Fibroblast of lung (primary cell): ENCODE data around the gene CABLES2. TPM values are rescaled to one million over a fixed set of nuclear protein-coding genes. Genes with fewer than 3 reads are reported as not detected.

Experiments used
- DNase-seq, 2 donors: peaks; one replicate each; pipeline versions ENCODE4 v3.0.0 to v3.0.0-alpha.2; 2010; ENCODE audit warnings: low read depth in 2 of 2
- H2AFZ ChIP-seq: 2 replicates; pipeline ENCODE4 v1.5.1; 2012; ENCODE audit warnings: low read length, control low read depth, inconsistent platforms
- H3K27ac ChIP-seq: 2 replicates; pipeline ENCODE4 v1.5.1; 2011; ENCODE audit warnings: low read length, control low read depth; ENCODE audit not compliant: insufficient read depth
- H3K27me3 ChIP-seq: 2 replicates; pipeline ENCODE4 v1.5.1; 2011; ENCODE audit warnings: mild to moderate bottlenecking, low read length; ENCODE audit not compliant: control insufficient read depth, insufficient read depth
- H3K36me3 ChIP-seq: 2 replicates; pipeline ENCODE4 v1.5.1; 2011; ENCODE audit warnings: low read length; ENCODE audit not compliant: control insufficient read depth, insufficient read depth
- H3K4me1 ChIP-seq: 2 replicates; pipeline ENCODE4 v1.5.1; 2011; ENCODE audit warnings: low read length; ENCODE audit not compliant: control insufficient read depth, insufficient read depth; ENCODE audit errors: extremely low read depth
- H3K4me2 ChIP-seq: 2 replicates; pipeline ENCODE4 v1.5.1; 2011; ENCODE audit warnings: low read length, control low read depth; ENCODE audit not compliant: insufficient read depth; ENCODE audit errors: extremely low read depth
- H3K4me3 ChIP-seq, 4 experiments: fragments of 200-600 bp in 1 of 4; sonication (generic) in 1 of 4; replicated peaks in 1 of 4; 2 replicates each; pipeline ENCODE4 v1.5.1; 2011 to 2016; ENCODE audit warnings: low read length in 4 of 4, low read depth in 3 of 4, mild to moderate bottlenecking in 3 of 4, control low read depth in 2 of 4, inconsistent platforms in 1 of 4, mixed read lengths in 1 of 4; ENCODE audit not compliant: insufficient read depth in 1 of 4; ENCODE audit errors: control extremely low read depth in 1 of 4
- H3K79me2 ChIP-seq: 2 replicates; pipeline ENCODE4 v1.5.1; 2012; ENCODE audit warnings: mild to moderate bottlenecking, low read length, inconsistent platforms; ENCODE audit not compliant: control insufficient read depth, insufficient read depth
- H3K9ac ChIP-seq: 2 replicates; pipeline ENCODE4 v1.5.1; 2011; ENCODE audit warnings: mild to moderate bottlenecking, low read length, control low read depth; ENCODE audit not compliant: insufficient read depth
- H3K9me3 ChIP-seq: 2 replicates; pipeline ENCODE4 v1.5.1; 2012; ENCODE audit warnings: low read depth, low read length; ENCODE audit not compliant: control insufficient read depth, insufficient read depth
- H4K20me1 ChIP-seq: 2 replicates; pipeline ENCODE4 v1.5.1; 2011; ENCODE audit warnings: low read length; ENCODE audit not compliant: control insufficient read depth, insufficient read depth; ENCODE audit errors: extremely low read depth
- EZH2 ChIP-seq: IDR thresholded peaks from 2 replicates; pipeline ENCODE4 v1.5.1; 2012; ENCODE audit warnings: low read length, control low read depth, mild to moderate bottlenecking; ENCODE audit errors: missing control alignments
- polyA plus RNA-seq, 2 donors: library from polyadenylated mRNA; depleted of rRNA in 1 of 2; stranded (reverse) in 1 of 2; unstranded in 1 of 2; fragments of >200 nt; gene quantifications; 2 replicates each; pipeline ENCODE4 v1.2.1, GENCODE V29; 2011 to 2012; ENCODE audit warnings: missing spikeins in 1 of 2
- total RNA-seq: library from RNA; depleted of rRNA; stranded (reverse); fragments of >200 nt; gene quantifications from 2 replicates; pipeline ENCODE4 v1.2.1, GENCODE V29; 2014
- TF ChIP-seq, protein P1 (sequence below), 2 donors: IDR thresholded peaks in 1 of 2; conservative IDR thresholded peaks in 1 of 2; 1 replicate in 1 of 2; 2 replicates in 1 of 2; pipeline ENCODE4 v1.5.1; 2011 to 2012; ENCODE audit warnings: low read length in 2 of 2, control low read depth in 1 of 2, inconsistent platforms in 1 of 2, low read depth in 1 of 2, mild to moderate bottlenecking in 1 of 2

CABLES2 gene
- total and polyA plus RNA-seq, 2 donors (not counting 1 experiment from before 2014, with no cell fraction given) = 0.66 to 2.9 TPM

DNA sequence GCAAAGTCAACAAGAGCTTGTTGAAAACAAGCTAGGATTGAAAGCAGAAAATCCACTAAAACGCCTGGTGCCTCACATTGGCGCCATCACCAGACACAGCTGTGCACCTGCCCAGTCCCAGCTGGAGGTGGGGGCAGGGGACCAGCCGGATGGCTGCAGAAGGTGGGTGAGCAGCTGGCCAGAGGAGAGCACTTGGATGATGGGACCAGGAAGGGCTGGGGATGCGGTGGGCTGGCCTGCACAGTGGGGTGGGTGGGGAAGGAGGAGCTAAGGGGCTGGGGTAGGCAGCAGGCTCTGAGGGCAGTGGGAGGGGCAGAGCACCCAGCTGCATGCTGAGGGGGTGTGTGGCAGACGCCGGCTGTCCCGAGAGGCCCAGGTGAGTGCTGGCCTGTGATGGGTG lies 7.1 kb downstream of the CABLES2 start:
- Histone ChIP-seq H2AFZ (no peak overlapping the region), H3K27me3 (no peaks in the 10 kb centered on the region), H3K4me1 (no peaks in the 10 kb centered on the region), H3K27ac (no peak overlapping the region), H3K36me3 (no peaks in the 10 kb centered on the region), H3K9me3 (no peaks in the 10 kb centered on the region), H3K79me2 (no peaks in the 10 kb centered on the region), H3K9ac (no peak overlapping the region), H4K20me1 (no peaks in the 10 kb centered on the region), H3K4me3 (no peak overlapping the region), H3K4me2 (no peak overlapping the region)
- TF ChIP-seq, protein P1, sequence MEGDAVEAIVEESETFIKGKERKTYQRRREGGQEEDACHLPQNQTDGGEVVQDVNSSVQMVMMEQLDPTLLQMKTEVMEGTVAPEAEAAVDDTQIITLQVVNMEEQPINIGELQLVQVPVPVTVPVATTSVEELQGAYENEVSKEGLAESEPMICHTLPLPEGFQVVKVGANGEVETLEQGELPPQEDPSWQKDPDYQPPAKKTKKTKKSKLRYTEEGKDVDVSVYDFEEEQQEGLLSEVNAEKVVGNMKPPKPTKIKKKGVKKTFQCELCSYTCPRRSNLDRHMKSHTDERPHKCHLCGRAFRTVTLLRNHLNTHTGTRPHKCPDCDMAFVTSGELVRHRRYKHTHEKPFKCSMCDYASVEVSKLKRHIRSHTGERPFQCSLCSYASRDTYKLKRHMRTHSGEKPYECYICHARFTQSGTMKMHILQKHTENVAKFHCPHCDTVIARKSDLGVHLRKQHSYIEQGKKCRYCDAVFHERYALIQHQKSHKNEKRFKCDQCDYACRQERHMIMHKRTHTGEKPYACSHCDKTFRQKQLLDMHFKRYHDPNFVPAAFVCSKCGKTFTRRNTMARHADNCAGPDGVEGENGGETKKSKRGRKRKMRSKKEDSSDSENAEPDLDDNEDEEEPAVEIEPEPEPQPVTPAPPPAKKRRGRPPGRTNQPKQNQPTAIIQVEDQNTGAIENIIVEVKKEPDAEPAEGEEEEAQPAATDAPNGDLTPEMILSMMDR (conservative IDR thresholded peaks at IDR 0.05 in 1 of 2, IDR thresholded peaks at IDR 0.05 in 1 of 2; ENCODE audit: low read depth in 1 of 2, low read length in 2 of 2) = no peak
- TF ChIP-seq EZH2 = no peak
- DNase-seq = no peak

DNA sequence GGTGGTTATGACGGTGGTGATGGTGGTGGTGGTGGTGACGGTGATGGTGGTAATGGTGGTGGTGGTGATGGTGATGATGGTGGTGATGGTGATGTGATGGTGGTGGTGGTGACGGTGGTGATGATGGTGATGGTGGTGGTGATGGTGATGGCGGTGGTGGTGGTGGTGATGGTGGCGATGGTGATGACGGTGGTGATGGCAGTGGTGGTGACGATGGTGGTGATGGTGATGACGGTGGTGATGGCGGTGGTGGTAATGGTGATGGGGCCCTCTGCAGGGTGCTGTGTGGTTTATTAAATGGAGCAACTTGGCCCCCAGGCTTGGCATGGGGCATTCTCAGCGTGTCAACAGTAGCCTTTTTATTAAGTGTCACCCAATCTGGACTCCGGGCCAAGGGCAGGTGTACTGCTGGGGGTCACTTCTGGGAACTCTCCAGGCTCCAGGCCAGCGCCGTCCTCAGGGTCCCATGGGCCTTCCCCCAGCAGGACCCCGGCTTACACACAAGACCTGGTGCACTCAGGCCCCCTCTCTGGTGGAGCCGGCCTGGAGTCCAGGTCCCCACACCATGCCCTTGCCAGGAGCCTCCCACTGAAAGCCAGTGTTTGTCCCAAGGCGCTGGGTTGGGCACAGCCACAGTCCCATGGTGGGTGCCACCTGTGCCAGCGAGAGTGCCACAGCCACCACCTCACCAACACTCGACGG lies 8.8 kb downstream of the CABLES2 start:
- no peaks in the 10 kb centered on the region for H4K20me1 ChIP-seq
- no peaks in the 10 kb centered on the region for H3K79me2 ChIP-seq
- H3K9ac ChIP-seq = no peak overlapping the region
- no peaks in the 10 kb centered on the region for H3K9me3 ChIP-seq
- peaks cover under 1% of the 10 kb centered on the region for H3K36me3 ChIP-seq
- no peak overlapping the region for H2AFZ ChIP-seq
- no peaks in the 10 kb centered on the region for H3K4me1 ChIP-seq
- H3K27ac ChIP-seq = no peak overlapping the region
- no peaks in the 10 kb centered on the region for H3K27me3 ChIP-seq
- H3K4me2 ChIP-seq = no peak overlapping the region
- H3K4me3 ChIP-seq = no peak overlapping the region
- TF ChIP-seq, protein P1 (conservative IDR thresholded peaks at IDR 0.05 in 1 of 2, IDR thresholded peaks at IDR 0.05 in 1 of 2; ENCODE audit: low read depth in 1 of 2, low read length in 2 of 2) = no peak
- no peak for TF ChIP-seq EZH2
- no peak for DNase-seq

DNA sequence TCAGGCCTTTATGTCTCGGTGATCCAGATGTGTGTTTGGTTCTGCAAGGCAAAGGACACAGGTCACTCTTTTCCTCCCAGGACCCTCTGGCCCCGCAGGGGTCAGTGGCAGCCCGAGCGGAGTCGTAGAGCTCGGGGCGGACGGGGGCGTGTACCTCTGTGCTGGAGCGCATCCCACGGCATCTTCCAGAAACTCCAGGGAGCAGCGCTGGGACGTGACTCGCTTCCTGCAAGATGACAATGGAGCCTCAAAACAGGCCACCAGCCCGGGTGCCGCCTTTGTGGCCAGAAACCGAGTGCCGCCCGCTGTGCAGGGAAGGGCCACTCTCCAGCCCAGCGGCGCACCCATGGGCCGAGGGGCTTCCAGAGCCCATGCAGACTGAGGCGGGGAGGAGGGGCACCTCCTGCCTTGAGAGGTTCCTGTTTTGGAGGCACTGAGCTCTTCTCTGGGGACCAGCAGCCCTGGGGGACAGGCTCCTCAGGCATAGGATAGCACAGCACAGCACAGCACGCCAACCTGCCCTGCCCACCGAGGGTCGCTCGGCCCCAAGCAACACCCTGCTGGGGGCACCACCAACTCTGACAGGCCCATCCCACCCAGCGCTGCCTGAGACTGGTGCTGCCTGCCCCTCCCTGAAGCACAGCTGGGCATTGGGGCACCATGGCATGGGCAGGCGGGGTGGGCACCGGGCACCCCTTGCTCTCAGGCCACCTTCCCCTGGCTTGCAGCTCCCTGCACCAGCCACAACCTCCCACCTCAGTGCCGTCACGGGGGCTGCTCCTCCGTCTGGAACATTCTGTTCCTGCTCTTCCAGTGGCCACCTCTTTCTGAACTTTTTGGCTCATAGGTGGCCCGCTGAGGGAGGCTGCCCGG lies 10.5 kb downstream of the CABLES2 start:
- H3K79me2 ChIP-seq = no peaks in the 10 kb centered on the region
- no peaks in the 10 kb centered on the region for H3K4me1 ChIP-seq
- no peak overlapping the region for H3K4me2 ChIP-seq
- peaks cover 3% of the 10 kb centered on the region for H3K36me3 ChIP-seq
- H3K9me3 ChIP-seq = no peaks in the 10 kb centered on the region
- no peak for DNase-seq
- no peak overlapping the region for H2AFZ ChIP-seq
- no peak overlapping the region for H3K4me3 ChIP-seq
- TF ChIP-seq, protein P1 (conservative IDR thresholded peaks at IDR 0.05 in 1 of 2, IDR thresholded peaks at IDR 0.05 in 1 of 2; ENCODE audit: low read depth in 1 of 2, low read length in 2 of 2) = no peak
- TF ChIP-seq EZH2 = no peak
- H3K27ac ChIP-seq = no peak overlapping the region
- H3K9ac ChIP-seq = no peak overlapping the region
- H3K27me3 ChIP-seq = no peaks in the 10 kb centered on the region
- H4K20me1 ChIP-seq = no peaks in the 10 kb centered on the region
